K562 (cell line): ENCODE results near the gene TCEANC. TPM values are rescaled to one million over a fixed set of nuclear protein-coding genes. Genes with fewer than 3 reads are reported as not detected.

Source experiments
- ATAC-seq: fragments of 200-7000 bp; cut with Tn5 transposase; 3 replicates; pipeline ENCODE4 v1.9.1; 2020; ENCODE audit warnings: moderate library complexity
- BruUV-seq: library from RNA; stranded (reverse); fragments of 400-500 nt; replicated peaks from 2 replicates; lab custom pipeline; 2021; lab: Mats Ljungman, UMichigan
- CTCF ChIA-PET: fragments of 300-600 bp; formaldehyde crosslinking; extraction: SDS; loops from one replicate; lab custom pipeline; 2021; ENCODE audit warnings: low intra/inter-chr PET ratio; lab: Yijun Ruan, JAX
- POLR2A ChIA-PET: fragments of 300-600, 350-650 bp; sonication (Branson Sonifier 250); formaldehyde crosslinking; extraction: SDS; loops from one replicate; lab custom pipeline; 2021; ENCODE audit warnings: antibody characterized with exemption, inconsistent platforms; lab: Yijun Ruan, JAX
- DNase-seq, 4 experiments: peaks; one replicate each; pipeline versions ENCODE4 v3.0.0 to v3.0.0-alpha.2; 2011 to 2018; ENCODE audit warnings: low spot score in 3 of 4, mixed read lengths in 3 of 4; ENCODE audit errors: extremely low read depth in 1 of 4
- FAIRE-seq: peaks from 2 replicates; lab custom pipeline; 2011; peaks lifted over from hg19 to GRCh38; lab: Jason Lieb, UNC
- H2AFZ ChIP-seq: 2 replicates; pipeline ENCODE4 v1.6.0; 2011; ENCODE audit warnings: low read depth, low read length, control low read depth, inconsistent platforms
- H3K27ac ChIP-seq: fragments of 200-600 bp; 3 replicates; pipeline ENCODE4 v1.8.0; 2011; ENCODE audit warnings: low read depth, mild to moderate bottlenecking, control low read depth, inconsistent platforms, low read length, moderate library complexity, mixed read lengths; ENCODE audit errors: extremely low read depth
- H3K27me3 ChIP-seq, 2 experiments: fragments of 300-600 bp in 1 of 2; 2 replicates in 1 of 2; 3 replicates in 1 of 2; pipeline versions ENCODE4 v1.6.0 to v1.8.0; 2011; ENCODE audit warnings: inconsistent platforms in 2 of 2, low read length in 2 of 2, mild to moderate bottlenecking in 1 of 2, mixed read lengths in 1 of 2, moderate library complexity in 1 of 2; ENCODE audit not compliant: control insufficient read depth in 2 of 2, insufficient read depth in 2 of 2
- H3K36me3 ChIP-seq: fragments of 300-600 bp; 3 replicates; pipeline ENCODE4 v1.8.0; 2011; ENCODE audit warnings: mild to moderate bottlenecking, low read length, inconsistent platforms; ENCODE audit not compliant: control insufficient read depth, insufficient read depth
- H3K4me1 ChIP-seq, 2 experiments: fragments of 200-600 bp in 1 of 2; replicated peaks in 1 of 2; 2 replicates in 1 of 2; 3 replicates in 1 of 2; pipeline versions ENCODE4 v1.5.1 to v1.8.0; 2011; ENCODE audit warnings: inconsistent platforms in 2 of 2, low read length in 2 of 2, mild to moderate bottlenecking in 1 of 2, mixed read lengths in 1 of 2, moderate library complexity in 1 of 2; ENCODE audit not compliant: control insufficient read depth in 2 of 2, insufficient read depth in 2 of 2
- H3K4me2 ChIP-seq: 2 replicates; pipeline ENCODE4 v1.6.1; 2011; ENCODE audit warnings: low read length, control low read depth, inconsistent platforms, mixed read lengths; ENCODE audit not compliant: insufficient read depth
- H3K4me3 ChIP-seq: fragments of 200-600 bp; sonication (generic), shearing (Covaris generic); 2 replicates; pipeline ENCODE4 v1.5.1; 2016; ENCODE audit warnings: control low read depth, inconsistent platforms
- H3K79me2 ChIP-seq: fragments of 200-600 bp; 3 replicates; pipeline ENCODE4 v1.8.0; 2011; ENCODE audit warnings: low read length, inconsistent platforms; ENCODE audit not compliant: control insufficient read depth, insufficient read depth
- H3K9ac ChIP-seq, 2 experiments: 2 replicates each; pipeline versions ENCODE4 v1.6.0 to v1.6.1; 2011; ENCODE audit warnings: low read depth in 2 of 2, low read length in 2 of 2, control low read depth in 1 of 2, inconsistent platforms in 1 of 2, mild to moderate bottlenecking in 1 of 2, mixed read lengths in 1 of 2; ENCODE audit not compliant: insufficient read depth in 1 of 2
- H3K9me1 ChIP-seq: one replicate; pipeline ENCODE4 v1.6.0; 2011; ENCODE audit warnings: inconsistent platforms, mild to moderate bottlenecking, low read length, moderate library complexity; ENCODE audit not compliant: control insufficient read depth, insufficient read depth
- H3K9me3 ChIP-seq: replicated peaks from 2 replicates; pipeline ENCODE4 v1.5.1; 2011; ENCODE audit warnings: low read depth, low read length, inconsistent platforms; ENCODE audit not compliant: control insufficient read depth, insufficient read depth
- H4K20me1 ChIP-seq: replicated peaks from 2 replicates; pipeline ENCODE4 v1.6.1; 2011; ENCODE audit warnings: low read length, inconsistent platforms, mixed read lengths; ENCODE audit not compliant: control insufficient read depth, insufficient read depth
- BRF2 ChIP-seq: IDR thresholded peaks from 3 replicates; pipeline ENCODE4 v1.6.1; 2011; ENCODE audit warnings: borderline replicate concordance, mild to moderate bottlenecking; ENCODE audit not compliant: insufficient read length, insufficient read depth
- ELK1 ChIP-seq: sonication (generic); formaldehyde crosslinking; IDR thresholded peaks from 2 replicates; pipeline ENCODE4 v1.8.1; 2022; ENCODE audit warnings: missing genetic modification reagents
- ERF ChIP-seq: fragments of 450-650 bp; formaldehyde crosslinking; IDR thresholded peaks from 2 replicates; pipeline ENCODE4 v1.4.0; 2020; ENCODE audit warnings: mild to moderate bottlenecking, mixed read lengths
- HCFC1 ChIP-seq: IDR thresholded peaks from 2 replicates; pipeline ENCODE4 v1.6.1; 2012; ENCODE audit warnings: low read depth, low read length, improper control_type of control experiment
- MTF1 ChIP-seq: fragments of 250-450 bp; sonication (Bioruptor Pico); IDR thresholded peaks from 2 replicates; pipeline ENCODE4 v1.9.0; 2021; ENCODE audit warnings: moderate library complexity, mild to moderate bottlenecking, inconsistent platforms, borderline replicate concordance
- NFE2L1 ChIP-seq: fragments of 450-650 bp; IDR thresholded peaks from 2 replicates; pipeline ENCODE4 v1.6.1; 2016; ENCODE audit warnings: missing genetic modification characterization, low read depth, mild to moderate bottlenecking, missing compliant biosample characterization, moderate library complexity, borderline replicate concordance
- RBFOX2 ChIP-seq: fragments of 200-400 bp; formaldehyde crosslinking; IDR thresholded peaks from 2 replicates; pipeline ENCODE4 v1.6.1; 2017; ENCODE audit warnings: low read depth, mild to moderate bottlenecking, low read length, moderate library complexity
- TAL1 ChIP-seq: fragments of 450-650 bp; IDR thresholded peaks from 2 replicates; pipeline ENCODE4 v1.6.1; 2016; ENCODE audit warnings: mild to moderate bottlenecking
- UBTF ChIP-seq, 2 experiments: IDR thresholded peaks; 2 replicates each; pipeline ENCODE4 v1.6.1; 2012; ENCODE audit warnings: improper control_type of control experiment in 2 of 2, low read depth in 2 of 2, low read length in 2 of 2, borderline replicate concordance in 1 of 2
- ZNF277 ChIP-seq: fragments of 250-450 bp; sonication (Bioruptor Pico); IDR thresholded peaks from 2 replicates; pipeline ENCODE4 v1.8.0; 2022; ENCODE audit warnings: inconsistent platforms, mild to moderate bottlenecking, moderate library complexity, borderline replicate concordance
- ZNF589 ChIP-seq: fragments of 200-800 bp; sonication (Bioruptor generic); IDR thresholded peaks from 2 replicates; pipeline ENCODE4 v1.6.1; 2016; ENCODE audit warnings: low read depth, missing genetic modification characterization, missing compliant biosample characterization
- ZNF695 ChIP-seq: fragments of 450-650 bp; formaldehyde crosslinking; IDR thresholded peaks from 2 replicates; pipeline ENCODE4 v1.4.0; 2020; ENCODE audit warnings: mild to moderate bottlenecking, moderate library complexity
- WGBS: fragments of 100-300 bp; shearing (Covaris generic); methylation state at CpG from one replicate; pipeline ENCODE4 v1.1.6; 2016; ENCODE audit warnings: low coverage, mixed read lengths; ENCODE audit not compliant: insufficient coverage; ENCODE audit errors: missing lambda C conversion rate; 5-methylcytosine and 5-hydroxymethylcytosine counted together
- in situ Hi-C: fragments of 300-500 bp; cut with MboI; formaldehyde crosslinking; loops from 4 replicates; pipeline ENCODE4 v1.15.0; 2018; ENCODE audit warnings: inconsistent platforms, mixed read lengths
- intact Hi-C: fragments of 100-400 bp; cut with micrococcal nuclease; formaldehyde crosslinking; loops from 2 replicates; pipeline ENCODE4 v1.14.2; 2022
- polyA plus RNA-seq, 8 experiments: library from polyadenylated mRNA; depleted of rRNA in 4 of 8; stranded (reverse) in 5 of 8; unstranded in 3 of 8; fragments of >200 nt; fragmentation: Nextera tagmentation in 2 of 8; fragmentation: Illumina TruSeq in 1 of 8; extraction: Ambion mirVana in 2 of 8; extraction: Trizol in 1 of 8; gene quantifications; 2 replicates each; pipeline versions ENCODE4 v1.2.1 to v1.2.3, GENCODE V29; 2011 to 2014; ENCODE audit warnings: inconsistent platforms in 1 of 8, missing spikeins in 1 of 8
- total RNA-seq, 7 experiments: library from RNA; depleted of rRNA in 6 of 7; stranded (reverse); fragments of >200 nt in 6 of 7; fragmentation: Illumina TruSeq in 2 of 7; extraction: Trizol in 2 of 7; gene quantifications; 2 replicates each; pipeline versions ENCODE4 v1.2.1 to v1.2.3, GENCODE V29; 2011 to 2021; ENCODE audit warnings: low replicate concordance in 1 of 7

TCEANC gene
- total and polyA plus RNA-seq, 9 of the 15 experiments (the other 6 are each of a cell fraction or from before 2014, with no cell fraction given) = 1.2 to 2.8 (median 2.0) TPM

GRCh38 chrX:13645464-13646153, 7.3 kb upstream of the TCEANC start:
- no peak overlapping the region for H3K4me3 ChIP-seq
- intact Hi-C loops (loop anchor here (1.0 to 10.0 kb wide), 4 partner anchors 73 to 853 kb away; partner anchors contain the start of gene PRPS2), in situ Hi-C loops (no loop called here)
- peaks cover 9% of the 10 kb centered on the region for H3K9me3 ChIP-seq
- H3K4me2 ChIP-seq = 0 out of 2 replicates have a peak overlapping the region, but pooled peaks have one; percentile 7
- no peak for DNase-seq
- peak overlapping the region; percentile 89 for H2AFZ ChIP-seq
- CTCF ChIA-PET = interaction anchor here (1.7 kb wide), 1 partner anchor 139 kb away, joined by 10 read pairs; no protein-coding TSS in a partner anchor
- H3K9me1 ChIP-seq = no peaks in the 10 kb centered on the region
- ATAC-seq = no peak
- WGBS = 34% methylated on average over 9 of the region's 9 CpGs
- FAIRE-seq = no peak
- peaks cover 13 to 44% of the 10 kb centered on the region in 2 experiments; a peak in 3 of 5 replicates for H3K4me1 ChIP-seq
- no peaks in the 10 kb centered on the region for H4K20me1 ChIP-seq
- H3K36me3 ChIP-seq = no peaks in the 10 kb centered on the region
- peak overlapping the region in 1 of 2 experiments; percentile 26; a peak in 2 of 4 replicates for H3K9ac ChIP-seq
- no TSS peak for BruUV-seq
- H3K27me3 ChIP-seq = no peaks in the 10 kb centered on the region
- POLR2A ChIA-PET = interaction anchor here (0.6 to 1.1 kb wide), 3 partner anchors 46 to 852 kb away, joined by 3 read pairs; no protein-coding TSS in a partner anchor
- H3K27ac ChIP-seq = no peak overlapping the region; the same call in 2 of the 3 replicates
- H3K79me2 ChIP-seq = no peaks in the 10 kb centered on the region
- peak; percentile 31; the same call in 1 of the 2 replicates for TF ChIP-seq RBFOX2
- no peak for TF ChIP-seq HCFC1
- TF ChIP-seq MTF1 (CRISPR knock-in tag) = no peak
- no peak for TF ChIP-seq NFE2L1 (tag)
- no peak for TF ChIP-seq ZNF277 (CRISPR knock-in tag)
- no peak for TF ChIP-seq ELK1
- no peak for TF ChIP-seq ZNF695 (CRISPR knock-in tag)
- no peak for TF ChIP-seq TAL1
- TF ChIP-seq UBTF (IDR thresholded peaks at IDR 0.05; ENCODE audit: borderline replicate concordance in 1 of 2, low read depth in 2 of 2, low read length in 2 of 2) = no peak
- TF ChIP-seq ERF = no peak
- peak; percentile 49; the same call in 1 of the 2 replicates for TF ChIP-seq ZNF589 (CRISPR knock-in tag)
- TF ChIP-seq BRF2 = no peak
